DMS153 (cell line): Measurements from ENCODE around the gene SCAI.
A peak's percentile ranks its signal among the peaks of the same experiment; 100 is the strongest.
"Not testable (repeated sequence)": the region's sequence is repeated elsewhere in the genome, so short reads cannot be mapped to it uniquely, and the experiment has no call there.

Experiments
- DNase-seq: peaks from one replicate; lab custom pipeline; 2025; lab: John Stamatoyannopoulos, UW

The SCAI gene

DNA sequence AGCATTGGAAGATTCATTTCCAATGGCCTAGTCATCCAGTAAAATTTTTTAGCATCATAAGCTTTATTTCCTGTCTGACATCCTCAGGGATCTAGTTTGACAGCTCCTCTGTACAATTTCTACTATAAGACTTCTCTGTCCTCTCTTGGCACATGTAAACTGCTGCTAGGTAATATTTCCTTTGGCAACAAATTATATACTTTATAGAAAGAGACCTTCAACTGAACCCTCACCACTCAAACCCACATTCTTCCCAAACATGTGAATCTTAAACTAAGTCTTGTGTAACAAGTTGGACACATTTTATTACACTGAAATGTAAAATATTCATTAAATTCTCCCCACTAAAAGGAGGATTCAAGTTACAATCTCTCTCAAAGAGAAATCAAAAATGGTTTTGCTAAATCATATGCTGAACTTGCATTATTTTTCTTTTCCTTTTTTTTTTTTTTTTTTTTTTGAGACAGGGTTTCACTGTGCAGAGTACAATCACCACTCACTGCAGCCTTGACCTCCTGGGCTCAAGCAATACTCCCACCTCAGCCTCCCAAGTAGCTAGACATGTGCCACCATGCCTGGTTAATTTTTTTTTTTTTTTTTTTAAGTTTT is 36.9 kb downstream of the SCAI start:
- no peak for DNase-seq

DNA sequence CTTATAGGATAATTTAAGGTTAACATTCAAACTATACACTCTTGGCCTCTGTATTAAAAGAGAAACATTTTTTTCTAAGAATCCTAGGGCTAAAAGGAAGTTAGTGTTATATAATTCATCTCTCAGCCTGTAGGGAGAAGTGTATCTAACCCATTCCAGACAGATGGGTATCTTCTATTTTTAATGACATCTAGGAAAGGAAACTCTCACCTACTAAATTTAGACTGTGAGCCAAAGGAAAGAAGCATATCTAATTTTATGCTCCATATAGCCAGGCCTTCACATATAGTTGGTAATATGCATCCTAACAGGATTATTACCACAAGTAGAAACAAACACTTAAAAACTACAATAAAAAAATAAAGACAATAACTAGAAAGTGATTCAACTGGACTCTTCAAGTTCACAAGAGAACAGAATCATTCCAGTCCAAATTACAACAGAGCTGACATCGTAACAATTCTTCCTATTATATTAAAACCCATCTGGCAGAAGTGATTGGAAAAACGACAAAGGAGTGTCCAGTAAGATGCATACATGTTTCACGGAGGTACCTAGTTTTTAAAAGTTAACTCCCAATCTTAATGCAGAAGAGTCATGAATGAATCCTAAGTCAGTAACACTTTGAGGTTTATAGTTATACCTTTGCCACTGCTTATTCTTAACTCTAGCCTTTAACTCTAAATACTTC is 39.4 kb downstream of the SCAI start:
- DNase-seq = no peak

DNA sequence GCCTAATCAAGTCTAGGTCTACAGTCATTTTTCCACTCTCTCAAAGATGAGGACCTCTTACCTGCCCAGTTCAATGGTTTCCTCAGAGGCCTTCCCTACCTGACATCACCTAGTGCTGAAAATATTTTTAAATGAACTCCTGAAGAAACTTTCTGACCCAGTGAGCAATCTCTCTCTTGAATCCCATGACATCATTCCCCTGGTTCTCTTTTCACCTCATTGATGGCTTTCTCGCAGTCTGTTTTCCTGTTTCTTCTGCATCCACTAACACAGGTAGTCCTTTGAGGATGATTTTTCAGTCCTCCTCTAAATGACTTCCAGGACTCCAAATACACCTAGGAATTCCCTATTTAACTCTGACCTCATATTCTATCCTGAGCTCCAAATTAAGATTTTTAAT is 40.3 kb downstream of the SCAI start:
- DNase-seq = no peak

DNA sequence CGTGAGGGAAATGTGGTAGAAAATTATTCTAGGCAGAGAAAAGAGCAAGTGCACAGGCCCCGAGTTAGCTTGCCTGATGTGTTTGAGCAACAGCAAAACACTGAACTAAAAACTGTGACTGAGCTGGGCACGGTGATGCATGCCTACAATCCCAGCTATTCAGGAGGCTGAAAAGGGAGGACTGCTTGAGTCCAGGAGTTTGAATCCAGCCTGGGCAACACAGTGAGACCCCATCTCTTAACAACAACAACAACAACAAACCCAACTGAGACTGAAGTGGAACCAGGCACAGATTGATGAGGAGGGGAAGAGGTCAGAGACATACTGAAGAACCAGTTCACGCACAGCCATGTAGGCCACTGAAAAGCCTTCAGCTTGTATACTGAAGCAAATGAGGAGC is 42.5 kb downstream of the SCAI start:
- no peak for DNase-seq

DNA sequence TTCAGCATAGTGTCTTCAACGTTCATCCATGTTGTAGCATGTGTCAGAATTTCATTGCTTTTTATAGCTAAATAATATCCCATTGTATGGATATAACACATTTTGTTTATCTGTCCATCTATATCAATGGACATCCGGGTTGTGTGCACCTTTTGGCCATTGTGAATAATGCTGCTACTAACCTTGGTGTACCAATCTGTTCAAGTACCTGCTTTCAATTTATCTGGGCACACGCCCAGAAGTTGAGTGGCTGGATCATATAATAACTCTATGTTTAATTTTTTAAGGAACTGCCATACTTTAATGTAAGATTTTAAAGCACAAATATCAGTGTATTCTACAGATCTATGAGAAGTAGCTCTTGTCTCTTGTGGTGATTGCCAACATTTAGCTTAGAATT is 43.5 kb downstream of the SCAI start:
- DNase-seq = peak; percentile 19

DNA sequence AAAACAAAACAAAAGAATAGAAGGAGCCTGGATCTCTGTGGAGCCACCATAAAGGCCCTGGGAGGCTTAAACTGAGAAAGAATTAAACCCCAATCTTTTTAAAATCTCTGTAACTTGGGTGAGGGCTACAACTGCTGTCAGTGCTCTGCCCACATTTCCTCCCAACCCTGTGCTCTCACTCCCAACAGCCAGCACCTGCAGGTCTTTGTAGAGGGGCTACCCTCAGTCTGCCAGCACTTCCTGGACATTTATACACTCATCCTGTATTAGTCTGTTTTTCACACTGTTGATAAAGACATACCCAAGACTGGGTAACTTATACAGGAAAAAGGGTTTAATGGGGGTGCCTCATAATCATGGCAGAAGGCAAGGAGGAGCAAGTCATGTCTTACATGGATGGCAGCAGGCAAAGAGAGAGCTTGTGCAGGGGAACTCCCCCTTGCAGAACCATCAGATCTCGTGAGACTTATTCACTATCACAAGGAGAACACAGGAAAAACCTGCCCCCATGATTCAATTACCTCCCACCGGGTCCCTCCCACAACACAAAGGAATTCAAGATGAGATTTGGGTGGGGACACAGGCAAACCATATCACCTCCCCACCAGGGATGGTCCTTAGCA is 47.4 kb downstream of the SCAI start:
- DNase-seq = no peak

DNA sequence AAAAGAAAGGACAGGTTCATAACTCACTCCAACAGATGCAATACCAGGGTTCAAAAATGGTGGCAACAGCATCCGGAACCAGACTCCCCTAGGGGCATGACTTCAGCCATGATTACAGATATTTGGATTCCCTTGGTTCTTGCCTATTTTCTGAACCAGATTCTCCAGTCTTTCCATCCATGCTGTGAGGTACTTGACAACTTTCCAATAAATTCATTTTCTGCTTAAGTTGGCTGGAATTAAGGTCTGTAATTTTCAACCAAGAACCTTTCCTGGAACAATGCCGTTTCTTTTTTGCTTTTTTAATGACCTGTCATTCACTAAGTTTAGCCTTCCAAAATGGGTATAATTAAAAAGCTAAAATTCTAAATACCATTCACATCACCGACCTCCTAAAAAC is 52.2 kb downstream of the SCAI start:
- DNase-seq = no peak

DNA sequence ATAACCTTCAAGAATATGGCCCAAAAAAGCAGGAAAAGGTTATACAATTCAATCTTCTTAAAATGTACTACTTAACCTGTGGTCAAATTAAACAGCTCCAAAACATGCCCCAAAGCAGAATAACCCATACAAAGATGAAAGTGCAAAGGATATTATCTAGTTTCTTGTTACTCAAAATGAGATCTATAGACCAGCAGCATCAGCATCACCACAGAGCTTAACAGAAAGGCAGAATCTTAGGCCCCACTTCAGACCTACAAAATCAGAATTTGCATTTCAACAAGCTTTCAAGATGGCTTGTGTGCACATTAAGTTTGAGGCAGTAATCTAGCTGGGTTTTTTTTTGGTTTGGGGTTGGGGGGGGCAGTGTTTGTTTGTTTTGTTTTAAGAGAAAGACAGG is 54.0 kb downstream of the SCAI start:
- no peak for DNase-seq

DNA sequence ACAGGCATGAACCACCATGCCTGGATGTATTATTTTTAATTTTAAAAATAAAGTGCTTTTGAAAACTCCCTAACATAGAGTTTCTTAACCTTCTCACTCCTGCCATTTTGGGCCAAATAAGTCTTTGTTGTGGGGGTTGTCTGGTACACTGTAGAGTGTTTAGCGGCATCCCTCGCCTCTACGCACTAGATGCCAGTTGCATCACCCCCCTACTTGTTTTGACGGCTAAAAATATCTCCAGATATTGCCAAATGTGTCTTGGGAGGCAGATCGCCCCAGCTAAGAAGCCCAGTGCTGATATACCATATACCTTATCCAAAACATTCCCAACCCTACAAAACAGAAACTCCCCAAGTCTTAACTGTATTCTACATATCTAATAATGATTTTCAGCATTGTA is 54.6 kb downstream of the SCAI start:
- DNase-seq = no peak

DNA sequence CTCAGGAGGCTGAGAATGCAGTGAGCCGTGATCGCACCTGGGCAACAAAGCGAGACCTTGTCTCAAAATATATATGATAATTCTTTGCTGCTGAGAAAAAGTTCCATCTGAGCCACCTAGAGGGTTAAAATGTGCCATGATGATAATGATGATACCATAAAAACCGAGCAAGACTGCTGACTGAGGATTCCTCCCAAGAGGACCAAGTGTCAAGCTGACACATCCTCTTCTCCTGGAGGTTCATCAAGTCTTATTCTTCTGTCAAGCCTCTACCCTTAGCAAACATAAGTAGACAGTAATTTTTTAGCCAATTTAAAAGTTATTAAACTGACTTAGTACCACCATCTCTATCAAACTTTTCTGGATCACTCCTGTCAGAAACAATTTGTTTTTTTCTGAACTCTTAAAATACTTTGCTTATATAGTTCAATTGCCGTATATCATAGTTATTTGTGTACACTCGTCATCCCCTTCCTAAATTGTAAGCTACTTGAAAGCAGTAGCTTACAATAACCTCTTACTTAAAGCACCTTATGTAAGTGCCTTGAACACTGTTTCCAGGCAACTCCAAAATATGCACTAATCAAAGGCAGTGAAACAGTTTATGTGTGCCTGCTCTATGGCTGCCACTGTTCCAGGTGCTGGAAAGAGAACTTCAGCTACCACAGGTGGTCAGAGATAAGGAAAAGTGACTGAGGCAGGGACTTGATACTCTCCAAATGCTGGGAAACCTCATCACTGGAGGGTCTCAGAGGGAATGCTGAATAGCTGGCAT is 57.4 kb downstream of the SCAI start:
- no peak for DNase-seq

DNA sequence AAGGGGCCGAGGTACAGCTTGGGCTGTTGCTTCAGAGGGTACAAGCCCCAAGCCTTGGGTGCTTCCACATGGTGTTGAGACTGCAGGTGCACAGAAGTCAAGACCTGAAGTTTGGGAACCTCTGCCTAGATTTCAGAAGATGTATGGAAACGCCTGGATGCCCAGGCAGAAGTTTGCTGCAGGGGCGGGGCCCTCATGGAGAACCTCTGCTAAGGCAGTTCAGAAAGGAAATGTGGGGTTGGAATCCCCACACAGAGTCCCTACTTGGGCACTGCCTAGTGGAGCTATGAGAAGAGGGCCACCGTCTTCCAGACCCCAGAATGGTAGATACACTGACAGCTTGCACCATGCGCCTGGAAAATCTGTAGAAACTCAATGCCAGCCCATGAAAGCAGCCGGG is 61.1 kb downstream of the SCAI start:
- DNase-seq = not testable (repeated sequence)

DNA sequence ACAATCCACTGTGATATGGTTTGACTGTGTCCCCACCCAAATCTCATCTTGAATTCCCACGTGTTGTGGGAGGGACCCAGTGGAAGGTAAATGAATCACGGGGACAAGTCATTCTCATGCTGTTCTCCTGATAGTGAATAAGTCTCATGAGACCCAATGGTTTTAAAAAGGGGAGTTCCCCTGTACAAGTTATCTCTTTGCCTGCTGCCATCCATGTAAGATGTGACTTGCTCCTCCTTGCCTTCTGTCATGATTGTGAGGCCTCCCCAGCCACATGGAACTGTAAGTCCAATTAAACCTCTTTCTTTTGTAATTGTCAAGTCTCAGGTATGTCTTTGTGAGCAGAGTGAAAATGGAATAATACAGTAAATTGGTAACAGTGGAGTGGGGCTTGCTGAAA is 62.5 kb downstream of the SCAI start:
- not testable (repeated sequence) for DNase-seq

DNA sequence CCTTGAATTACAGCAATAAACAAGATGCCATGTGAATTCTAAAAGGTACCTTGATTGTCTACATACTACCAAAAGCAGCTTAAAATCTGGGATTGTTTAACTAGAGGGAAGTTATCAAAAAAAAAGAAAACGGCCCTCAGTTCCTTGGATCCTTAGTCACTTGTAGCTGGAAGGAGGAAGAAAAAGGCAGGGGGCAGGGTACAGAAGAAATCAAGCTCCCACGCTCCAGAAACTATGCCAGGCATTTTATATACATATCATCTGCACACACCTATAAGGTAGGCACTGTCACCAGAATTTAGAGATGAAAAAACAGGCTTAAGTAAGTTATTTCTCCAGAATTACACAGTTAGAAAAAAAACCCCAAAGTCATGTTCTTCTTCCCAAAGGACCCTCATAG is 63.4 kb downstream of the SCAI start:
- DNase-seq = no peak

DNA sequence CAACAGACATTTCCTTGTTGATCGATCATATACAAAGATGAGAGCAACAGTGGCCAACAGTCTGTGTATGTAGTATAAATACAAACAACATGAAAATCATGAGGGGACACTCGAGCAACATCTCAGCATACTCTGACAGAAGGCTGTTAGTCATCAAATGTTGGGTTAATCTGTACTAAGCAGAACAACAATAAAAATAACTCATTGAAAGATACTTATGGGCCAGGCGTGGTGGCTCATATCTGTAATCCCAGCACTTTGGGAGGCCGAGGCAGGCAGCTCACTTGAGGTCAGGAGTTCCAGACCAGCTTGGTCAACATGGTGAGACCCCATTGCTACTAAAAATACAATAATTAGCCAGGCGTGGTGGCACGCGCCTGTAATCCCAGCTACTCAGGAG is 67.3 kb downstream of the SCAI start:
- DNase-seq = no peak

DNA sequence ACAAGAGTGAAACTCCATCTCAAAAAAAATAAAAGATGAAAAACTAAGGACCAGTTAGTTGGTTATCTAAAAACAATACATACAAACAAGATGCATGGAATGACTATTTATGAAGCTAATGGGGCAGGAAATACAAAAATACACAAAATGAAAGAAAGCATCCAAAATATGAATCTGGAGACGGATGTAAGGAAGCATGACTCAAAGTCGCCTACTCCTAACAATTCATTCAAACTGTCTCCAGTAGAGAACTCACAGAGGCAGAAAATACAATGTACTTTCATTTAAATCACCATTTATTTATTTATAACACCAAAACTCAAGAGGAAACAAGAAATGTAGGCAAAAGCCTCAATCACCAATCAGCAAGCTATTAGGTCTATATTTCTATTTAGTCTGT is 68.4 kb downstream of the SCAI start:
- no peak for DNase-seq

DNA sequence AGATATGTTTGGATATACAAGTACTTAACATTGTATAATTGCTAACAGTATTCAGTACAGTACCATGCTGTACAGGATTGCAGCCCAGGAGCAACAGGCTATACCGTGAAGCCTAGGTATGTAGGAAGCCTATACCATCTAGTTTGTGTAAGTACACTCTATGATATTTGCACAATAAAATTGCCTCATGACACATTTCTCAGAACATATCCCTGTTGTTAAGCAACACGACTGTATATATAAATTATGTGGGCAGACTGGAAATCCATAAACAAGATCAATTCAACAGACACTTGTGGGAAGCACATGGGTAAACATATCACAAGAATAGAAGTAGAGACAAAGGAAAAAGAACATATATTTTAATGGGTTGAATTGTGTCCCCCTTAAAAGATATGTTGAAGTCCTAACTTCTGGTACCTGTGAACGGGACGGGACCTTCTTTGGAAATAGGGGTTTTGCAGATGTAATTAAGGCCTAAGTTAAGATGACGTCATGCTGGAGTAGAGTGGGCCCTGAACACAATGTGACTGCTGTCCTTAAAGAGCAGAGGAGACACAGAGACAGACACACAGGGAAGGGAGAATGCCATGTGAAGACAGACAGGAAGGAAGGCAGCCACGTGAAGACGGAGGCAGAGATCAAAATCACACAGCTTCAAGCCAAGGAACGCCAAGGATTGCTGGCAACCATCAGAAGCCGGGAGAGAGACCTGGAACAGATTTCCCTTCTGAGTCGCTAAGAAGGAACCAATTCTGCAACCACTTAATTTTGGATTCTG is 76.3 kb downstream of the SCAI start:
- DNase-seq = peak; percentile 47

DNA sequence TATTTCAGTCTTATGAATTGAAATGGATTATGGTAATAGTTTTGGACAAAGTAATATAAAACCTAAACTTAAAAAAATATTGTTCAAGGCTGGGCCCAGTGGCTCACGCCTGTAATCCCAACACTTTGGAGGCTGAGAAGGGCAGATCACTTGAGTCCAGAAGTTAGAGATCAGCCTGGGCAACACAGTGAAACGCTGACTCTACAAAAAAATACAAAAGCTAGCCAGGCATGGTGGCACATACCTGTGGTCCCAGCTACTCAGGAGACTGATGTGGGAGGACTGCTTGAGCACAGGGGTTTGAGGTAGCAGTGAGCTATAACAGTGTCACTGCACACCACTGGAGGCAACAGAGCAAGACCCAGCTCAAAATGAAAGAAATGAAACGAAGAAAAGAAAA is 81.9 kb downstream of the SCAI start:
- DNase-seq = no peak

DNA sequence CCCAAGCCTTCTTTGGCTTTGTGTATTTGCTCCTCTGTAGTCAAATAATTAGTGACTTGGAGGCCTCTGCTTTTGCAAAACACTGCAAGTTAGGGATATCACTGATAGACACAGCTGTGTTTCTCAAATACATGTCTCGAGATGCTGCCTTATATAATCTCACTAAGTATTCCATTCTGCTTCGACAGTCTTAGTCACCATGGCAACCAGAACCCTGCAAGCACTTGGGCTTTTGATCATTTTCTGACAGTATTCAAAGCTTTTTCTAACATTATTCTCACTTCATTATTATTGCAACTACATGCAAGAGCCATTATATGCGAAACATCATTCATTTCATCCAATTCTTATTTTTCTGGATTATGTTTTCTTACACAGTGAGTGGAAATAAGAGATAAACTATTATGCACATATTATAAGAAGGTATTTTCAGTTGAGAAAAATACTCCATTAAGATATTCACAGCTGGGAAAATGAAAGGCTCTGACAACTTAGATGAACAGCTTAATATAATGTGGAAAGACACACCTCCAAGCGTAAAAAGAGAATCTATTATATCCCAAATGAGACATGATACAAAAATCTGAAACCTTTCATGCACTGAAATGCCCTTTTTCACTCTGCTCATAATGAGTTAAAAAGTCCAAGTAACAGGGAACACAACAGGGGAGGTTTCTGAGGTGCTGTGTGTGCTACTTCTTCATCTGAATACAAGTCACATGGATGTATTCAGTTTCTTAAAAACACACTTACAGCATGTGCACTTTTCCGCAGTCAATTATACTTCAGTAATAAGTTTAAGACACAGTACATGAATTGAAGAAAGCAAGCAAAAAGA is 93.9 kb downstream of the SCAI start:
- DNase-seq = no peak

DNA sequence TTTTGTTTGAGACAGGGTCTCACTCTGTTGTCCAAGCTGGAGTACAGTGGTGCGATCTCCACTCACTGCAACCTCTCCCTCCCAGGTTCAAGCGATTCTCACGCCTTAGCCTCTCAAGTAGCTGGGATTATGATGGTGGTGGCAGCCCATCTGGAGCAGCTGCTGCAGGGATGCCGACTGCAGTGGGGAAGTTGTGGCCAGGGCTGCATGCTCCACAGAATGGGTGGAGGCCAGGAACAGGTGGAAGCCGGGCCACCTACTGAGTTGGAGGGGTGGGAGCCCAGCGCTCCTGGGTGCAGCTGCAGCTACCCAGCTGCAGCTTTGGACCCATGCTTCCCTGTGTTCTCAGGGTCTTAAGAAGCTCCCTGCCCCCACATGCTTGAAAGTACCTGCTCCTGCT is 99.7 kb downstream of the SCAI start:
- DNase-seq = no peak

DNA sequence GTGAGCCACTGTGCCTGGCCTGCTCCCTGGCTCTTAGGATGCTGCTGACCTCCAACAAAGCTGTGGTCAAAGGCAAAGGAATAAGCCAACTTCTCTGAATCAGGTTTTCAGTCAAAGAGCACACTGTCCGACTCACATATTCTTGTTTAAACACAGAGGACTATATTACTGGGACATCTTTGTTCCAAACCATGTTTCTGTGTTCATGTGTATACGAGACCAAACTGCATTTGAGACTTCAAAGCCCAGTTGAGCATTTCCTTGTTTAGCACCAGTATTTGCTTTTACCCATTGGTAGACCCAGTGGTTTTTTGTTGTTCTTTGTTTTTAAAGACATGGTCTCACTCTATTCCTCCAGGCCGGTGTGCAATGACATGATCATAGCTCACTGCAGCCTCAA is 100.2 kb downstream of the SCAI start:
- DNase-seq = no peak

DNA sequence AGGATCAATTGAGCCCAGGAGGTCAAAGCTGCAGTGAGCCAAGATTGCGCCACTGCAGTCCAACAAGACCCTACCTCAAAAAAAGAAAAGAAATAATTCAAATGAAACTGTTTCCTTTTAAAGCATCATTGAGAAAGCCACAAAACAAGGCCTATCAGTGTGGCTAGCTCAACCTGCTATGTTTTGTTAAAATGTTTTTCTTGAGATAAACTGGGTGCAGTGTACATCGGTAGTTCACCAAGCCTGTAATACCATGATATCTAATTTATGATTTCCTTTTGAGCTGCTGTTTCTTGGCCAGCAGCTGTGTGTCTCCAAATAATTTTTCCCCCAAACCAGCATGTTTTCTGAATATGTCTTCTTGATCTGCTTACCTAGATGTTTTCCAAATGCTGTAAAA is 105.2 kb downstream of the SCAI start:
- no peak for DNase-seq
